ENCODE measurements around the gene GOLPH3L. TPM values are rescaled to one million over a fixed set of nuclear protein-coding genes. Genes with fewer than 3 reads are reported as not detected.
A peak's percentile ranks its signal among the peaks of the same experiment; 100 is the strongest.
"Not testable (repeated sequence)": the region's sequence is repeated elsewhere in the genome, so short reads cannot be mapped to it uniquely, and the experiment has no call there.

GOLPH3L gene
- total RNA-seq, 1 experiment from 2014 or later, result 19.6 TPM

- BruUV-seq (replicated peaks); H3K27ac ChIP-seq (ENCODE audit: low read length); in situ Hi-C loops (cut with HindIII; ENCODE audit: low pct_unique_long_range_greater_than_20kb, low sequenced_read_pairs); H3K4me3 ChIP-seq (ENCODE audit: low read depth in 2 of 2, low read length in 2 of 2); DNase-seq (ENCODE audit: low read depth, low spot score); ATAC-seq; H3K4me1 ChIP-seq (ENCODE audit: control insufficient read depth, insufficient read depth, low read length); POLR2A ChIA-PET; H3K9me3 ChIP-seq (ENCODE audit: control insufficient read depth, insufficient read depth, low read depth, low read length); CTCF ChIA-PET; H3K27me3 ChIP-seq (ENCODE audit: control insufficient read depth, insufficient read depth, low read length): not testable (repeated sequence)
- H3K36me3 ChIP-seq (ENCODE audit: control insufficient read depth, insufficient read depth, low read length), result peaks cover 49% of the 10 kb centered on the region
- intact Hi-C loops (cut with micrococcal nuclease; ENCODE audit: unreplicated experiment), result loop anchor here (5.0 kb wide), 1 partner anchor 62 kb away; no protein-coding TSS in a partner anchor
These were observed 72.8 kb downstream of the GOLPH3L start for GRCh38 chr1:150624134-150624533.

- Histone ChIP-seq H3K4me1 (ENCODE audit: control insufficient read depth, insufficient read depth, low read length) (no peaks in the 10 kb centered on the region; the same call in 1 of the 2 replicates), H3K27me3 (ENCODE audit: control insufficient read depth, insufficient read depth, low read length) (no peaks in the 10 kb centered on the region), H3K9me3 (ENCODE audit: control insufficient read depth, insufficient read depth, low read depth, low read length) (no peaks in the 10 kb centered on the region), H3K27ac (ENCODE audit: low read length) (peak overlapping the region; percentile 41; the same call in 1 of the 2 replicates), H3K4me3 (ENCODE audit: low read depth in 2 of 2, low read length in 2 of 2) (no peak overlapping the region), H3K36me3 (ENCODE audit: control insufficient read depth, insufficient read depth, low read length) (peaks cover 42% of the 10 kb centered on the region)
- intact Hi-C loops (cut with micrococcal nuclease; ENCODE audit: unreplicated experiment) (loop anchor here (5.0 kb wide), 1 partner anchor 60 kb away; no protein-coding TSS in a partner anchor), in situ Hi-C loops (cut with HindIII; ENCODE audit: low pct_unique_long_range_greater_than_20kb, low sequenced_read_pairs) (no loop called here)
- BruUV-seq (replicated peaks), result no TSS peak
- DNase-seq (ENCODE audit: low read depth, low spot score) (no peak), ATAC-seq (no peak)
- ChIA-PET CTCF (no interaction called here), POLR2A (no interaction called here)
- TF ChIP-seq CTCF (IDR thresholded peaks at IDR 0.05) (no peak), POLR2AphosphoS5 (IDR thresholded peaks at IDR 0.05; ENCODE audit: low read depth, low read length) (no peak), REST (IDR thresholded peaks at IDR 0.05; ENCODE audit: insufficient read depth in 1 of 2, low read depth in 2 of 2, low read length in 1 of 2) (no peak), TCF7L2 (IDR thresholded peaks at IDR 0.05; ENCODE audit: low read depth, low read length) (no peak), SIN3A (IDR thresholded peaks at IDR 0.05; ENCODE audit: borderline replicate concordance, insufficient read depth, low read depth, low read length) (no peak)
These were observed 74.5 kb downstream of the GOLPH3L start for GRCh38 chr1:150622303-150622975.

Data from Panc1 (cell line).